GM18867 (cell line): Measurements from ENCODE around the gene FCER2.

ENCODE experiments used
- ATAC-seq: cut with Tn5 transposase; IDR thresholded peaks from one replicate; pipeline ENCODE4 v1.9.1; 2021; ENCODE audit warnings: mild to moderate bottlenecking, moderate library complexity; ENCODE audit not compliant: unreplicated experiment

The FCER2 gene

GRCh38 chr19:7733376-7733775, 31.4 kb upstream of the FCER2 start:
- no peak for ATAC-seq

- ATAC-seq: no peak
Observed at GRCh38 chr19:7732045-7732444, 30.1 kb upstream of the FCER2 start, which contains the start of gene CLEC4G. Gene CLEC4G, minus strand, starts transcription at chr19:7732110. Its CDS starts 8 bp downstream, at chr19:7732102.

- no peak for ATAC-seq
Observed at GRCh38 chr19:7731615-7732014, 29.7 kb upstream of the FCER2 start.

GRCh38 chr19:7731218-7731595, 29.3 kb upstream of the FCER2 start:
- ATAC-seq: no peak

GRCh38 chr19:7730286-7731217, 28.6 kb upstream of the FCER2 start:
- no peak for ATAC-seq

GRCh38 chr19:7729831-7730285, 27.9 kb upstream of the FCER2 start:
- no peak for ATAC-seq

GRCh38 chr19:7729211-7729610, 27.3 kb upstream of the FCER2 start:
- no peak for ATAC-seq

GRCh38 chr19:7725791-7726190, 23.9 kb upstream of the FCER2 start:
- ATAC-seq: no peak

GRCh38 chr19:7722231-7722651, 20.3 kb upstream of the FCER2 start:
- no peak for ATAC-seq

GRCh38 chr19:7720351-7720750, 18.4 kb upstream of the FCER2 start:
- ATAC-seq: no peak

GRCh38 chr19:7718668-7719067, 16.7 kb upstream of the FCER2 start:
- no peak for ATAC-seq

GRCh38 chr19:7716762-7717161, 14.8 kb upstream of the FCER2 start:
- ATAC-seq: no peak

GRCh38 chr19:7715671-7716070, 13.7 kb upstream of the FCER2 start:
- ATAC-seq: no peak

- no peak for ATAC-seq
Observed at GRCh38 chr19:7710616-7711015, 8.7 kb upstream of the FCER2 start.

- no peak for ATAC-seq
Observed at GRCh38 chr19:7709932-7710460, 8.1 kb upstream of the FCER2 start.

GRCh38 chr19:7706955-7707456, 5.1 kb upstream of the FCER2 start:
- ATAC-seq: no peak

GRCh38 chr19:7706188-7706954, 4.4 kb upstream of the FCER2 start:
- ATAC-seq: no peak

- no peak for ATAC-seq
Observed at GRCh38 chr19:7705387-7706187, 3.7 kb upstream of the FCER2 start.

GRCh38 chr19:7704280-7705060, 2.5 kb upstream of the FCER2 start:
- ATAC-seq: no peak

- ATAC-seq: no peak
Observed at GRCh38 chr19:7703332-7703731, 1.4 kb upstream of the FCER2 start.
